IMR-90 (cell line): ENCODE results near the gene HOXC10. TPM values are rescaled to one million over a fixed set of nuclear protein-coding genes. Genes with fewer than 3 reads are reported as not detected.
A peak's percentile ranks its signal among the peaks of the same experiment; 100 is the strongest.

ENCODE experiments used
- ATAC-seq: fragments of 200-7000 bp; cut with Tn5 transposase; 2 replicates; pipeline ENCODE4 v1.9.1; 2020; ENCODE audit warnings: low read depth, mild to moderate bottlenecking, moderate library complexity
- BruUV-seq: library from RNA; stranded (reverse); fragments of 400-500 nt; replicated peaks from 2 replicates; lab custom pipeline; 2021; lab: Mats Ljungman, UMichigan
- CTCF ChIA-PET: fragments of 300-600 bp; formaldehyde crosslinking; extraction: SDS; loops from one replicate; lab custom pipeline; 2021; ENCODE audit warnings: antibody characterized with exemption; lab: Yijun Ruan, JAX
- POLR2A ChIA-PET: fragments of 300-600 bp; sonication (Branson Sonifier 250); formaldehyde crosslinking; loops from one replicate; lab custom pipeline; 2022; ENCODE audit warnings: antibody characterized with exemption; ENCODE audit not compliant: unreplicated experiment; lab: Charles Lee
- DNase-seq: peaks from one replicate; pipeline ENCODE4 v3.0.0; 2013
- H2AFZ ChIP-seq: replicated peaks from 2 replicates; pipeline ENCODE3; 2013; ENCODE audit warnings: low read length, mild to moderate bottlenecking; ENCODE audit not compliant: poor library complexity
- H2AK5ac ChIP-seq: 2 replicates; pipeline ENCODE4 v1.6.1; 2013; ENCODE audit warnings: low read depth, low read length, inconsistent platforms
- H2AK9ac ChIP-seq: replicated peaks from 2 replicates; pipeline ENCODE3; 2013; ENCODE audit warnings: mild to moderate bottlenecking, low read depth, low read length, moderate library complexity; ENCODE audit not compliant: poor library complexity
- H2BK120ac ChIP-seq: 2 replicates; pipeline ENCODE4 v1.6.1; 2013; ENCODE audit warnings: low read depth, low read length, inconsistent platforms
- H2BK15ac ChIP-seq: 3 replicates; pipeline ENCODE4 v1.6.1; 2013; ENCODE audit warnings: low read depth, low read length, inconsistent platforms
- H2BK20ac ChIP-seq: 2 replicates; pipeline ENCODE4 v1.6.1; 2013; ENCODE audit warnings: low read depth, mild to moderate bottlenecking, inconsistent platforms, low read length, moderate library complexity
- H2BK5ac ChIP-seq: 2 replicates; pipeline ENCODE4 v1.6.1; 2013; ENCODE audit warnings: mild to moderate bottlenecking, low read depth, low read length, inconsistent platforms; ENCODE audit not compliant: poor library complexity, severe bottlenecking
- H3K14ac ChIP-seq: replicated peaks from 2 replicates; pipeline ENCODE4 v1.6.1; 2013; ENCODE audit warnings: low read depth, low read length, inconsistent platforms
- H3K18ac ChIP-seq: 2 replicates; pipeline ENCODE4 v1.6.1; 2013; ENCODE audit warnings: low read depth, low read length, control low read depth
- H3K23ac ChIP-seq: 2 replicates; pipeline ENCODE4 v1.6.1; 2013; ENCODE audit warnings: low read depth, low read length, inconsistent platforms
- H3K27ac ChIP-seq: 2 replicates; pipeline ENCODE4 v1.5.1; 2013; ENCODE audit warnings: mild to moderate bottlenecking, control low read depth, low read length; ENCODE audit not compliant: insufficient read depth
- H3K27me3 ChIP-seq: 2 replicates; pipeline ENCODE4 v1.6.1; 2013; ENCODE audit warnings: low read length; ENCODE audit not compliant: control insufficient read depth, insufficient read depth
- H3K36me3 ChIP-seq: 2 replicates; pipeline ENCODE4 v1.6.1; 2013; ENCODE audit warnings: low read length, mixed read lengths; ENCODE audit not compliant: control insufficient read depth, insufficient read depth
- H3K4ac ChIP-seq: 2 replicates; pipeline ENCODE4 v1.6.1; 2013; ENCODE audit warnings: low read depth, low read length, inconsistent platforms
- H3K4me1 ChIP-seq: 2 replicates; pipeline ENCODE4 v1.6.1; 2013; ENCODE audit warnings: low read length, mixed read lengths; ENCODE audit not compliant: control insufficient read depth, insufficient read depth
- H3K4me2 ChIP-seq: 2 replicates; pipeline ENCODE4 v1.6.1; 2013; ENCODE audit warnings: low read depth, mild to moderate bottlenecking, control low read depth, low read length, moderate library complexity
- H3K4me3 ChIP-seq: 2 replicates; pipeline ENCODE4 v1.5.1; 2013; ENCODE audit warnings: low read depth, mild to moderate bottlenecking, control low read depth, low read length, moderate library complexity; ENCODE audit not compliant: insufficient read depth
- H3K56ac ChIP-seq: 2 replicates; pipeline ENCODE4 v1.6.1; 2013; ENCODE audit warnings: low read length, inconsistent platforms; ENCODE audit not compliant: insufficient read depth; ENCODE audit errors: extremely low read depth
- H3K79me1 ChIP-seq, 2 experiments: 2 replicates each; pipeline ENCODE4 v1.6.1; 2013; ENCODE audit warnings: low read length in 2 of 2, inconsistent platforms in 1 of 2, low read depth in 1 of 2
- H3K9ac ChIP-seq: 2 replicates; pipeline ENCODE4 v1.6.1; 2013; ENCODE audit warnings: low read depth, low read length, control low read depth
- H3K9me1 ChIP-seq: 2 replicates; pipeline ENCODE4 v1.6.1; 2013; ENCODE audit warnings: low read length, inconsistent platforms; ENCODE audit not compliant: insufficient read depth
- H3K9me3 ChIP-seq: 2 replicates; pipeline ENCODE4 v1.6.1; 2013; ENCODE audit warnings: low read length; ENCODE audit not compliant: control insufficient read depth, insufficient read depth
- H4K20me1 ChIP-seq: 2 replicates; pipeline ENCODE4 v1.6.1; 2013; ENCODE audit warnings: low read length, inconsistent platforms; ENCODE audit not compliant: insufficient read depth
- H4K5ac ChIP-seq: 2 replicates; pipeline ENCODE4 v1.6.1; 2013; ENCODE audit warnings: mild to moderate bottlenecking, low read depth, low read length, control low read depth
- H4K8ac ChIP-seq, 2 experiments: 2 replicates each; pipeline ENCODE4 v1.6.1; 2013; ENCODE audit warnings: low read depth in 2 of 2, low read length in 2 of 2, control low read depth in 1 of 2, inconsistent platforms in 1 of 2
- H4K91ac ChIP-seq: 2 replicates; pipeline ENCODE4 v1.6.1; 2013; ENCODE audit warnings: low read depth, low read length, inconsistent platforms; ENCODE audit not compliant: insufficient read depth
- BHLHE40 ChIP-seq: fragments of 150-350 bp; IDR thresholded peaks from 2 replicates; pipeline ENCODE4 v1.6.1; 2016; ENCODE audit warnings: mild to moderate bottlenecking, low read depth, low read length
- CHD1 ChIP-seq: IDR thresholded peaks from 2 replicates; pipeline ENCODE4 v1.6.1; 2012; ENCODE audit warnings: low read depth, low read length, improper control_type of control experiment
- ELK1 ChIP-seq: fragments of 150-350 bp; IDR thresholded peaks from 2 replicates; pipeline ENCODE4 v1.6.1; 2016; ENCODE audit warnings: low read depth, mild to moderate bottlenecking, low read length, moderate library complexity, borderline replicate concordance
- FOS ChIP-seq: fragments of 150-350 bp; IDR thresholded peaks from 2 replicates; pipeline ENCODE4 v1.6.1; 2016; ENCODE audit warnings: low read depth, low read length
- MAFK ChIP-seq: IDR thresholded peaks from 2 replicates; pipeline ENCODE4 v1.6.1; 2012; ENCODE audit warnings: low read depth, low read length, improper control_type of control experiment
- MAZ ChIP-seq: IDR thresholded peaks from 2 replicates; pipeline ENCODE4 v1.6.1; 2012; ENCODE audit warnings: low read depth, mild to moderate bottlenecking, low read length, improper control_type of control experiment, moderate library complexity, borderline replicate concordance
- MXI1 ChIP-seq: IDR thresholded peaks from 2 replicates; pipeline ENCODE4 v1.6.1; 2012; ENCODE audit warnings: low read depth, mild to moderate bottlenecking, low read length, moderate library complexity, borderline replicate concordance
- POLR2A ChIP-seq: IDR thresholded peaks from 2 replicates; pipeline ENCODE4 v1.6.1; 2012; ENCODE audit warnings: mild to moderate bottlenecking, low read depth, low read length
- RAD21 ChIP-seq: IDR thresholded peaks from 2 replicates; pipeline ENCODE4 v1.6.1; 2012; ENCODE audit warnings: low read length, improper control_type of control experiment
- RCOR1 ChIP-seq: IDR thresholded peaks from 2 replicates; pipeline ENCODE4 v1.6.1; 2012; ENCODE audit warnings: mild to moderate bottlenecking, low read length, improper control_type of control experiment; ENCODE audit not compliant: insufficient replicate concordance
- RFX5 ChIP-seq: IDR thresholded peaks from 2 replicates; pipeline ENCODE4 v1.8.0; 2012; ENCODE audit warnings: low read depth, mild to moderate bottlenecking, low read length, moderate library complexity
- WGBS, 2 experiments: methylation state at CpG; one replicate each; pipeline versions ENCODE4 v1.1.5 to v1.1.7; 2013; ENCODE audit warnings: missing lambda C conversion rate in 2 of 2; ENCODE audit not compliant: insufficient read length in 1 of 2; ENCODE audit errors: extremely low coverage in 2 of 2; 5-methylcytosine and 5-hydroxymethylcytosine counted together
- dilution Hi-C: fragments of 300-500 bp; cut with HindIII; formaldehyde crosslinking; loops from one replicate; pipeline ENCODE4 v1.14.3; 2018; ENCODE audit warnings: low sequenced_read_pairs; ENCODE audit not compliant: unreplicated experiment
- in situ Hi-C: fragments of 300-500 bp; cut with MboI; formaldehyde crosslinking; loops from 3 replicates; pipeline ENCODE4 v1.14.3; 2019; ENCODE audit warnings: low sequenced_read_pairs, inconsistent platforms, mixed read lengths
- intact Hi-C: fragments of 100-400 bp; cut with micrococcal nuclease; formaldehyde crosslinking; loops from 2 replicates; pipeline ENCODE4 v1.10.0; 2022
- polyA plus RNA-seq, 3 experiments: library from polyadenylated mRNA; depleted of rRNA; stranded (reverse); fragments of >200 nt; gene quantifications; 2 replicates each; pipeline ENCODE4 v1.2.3, GENCODE V29; 2012; ENCODE audit warnings: low replicate concordance in 1 of 3
- total RNA-seq: library from RNA; depleted of rRNA; stranded (reverse); fragments of >200 nt; gene quantifications from 2 replicates; pipeline ENCODE4 v1.2.3, GENCODE V29; 2012
- TF ChIP-seq, protein P1 (sequence below): fragments of 150-350 bp; IDR thresholded peaks from 2 replicates; pipeline ENCODE4 v1.6.1; 2017; ENCODE audit warnings: mild to moderate bottlenecking, antibody characterized with exemption, low read length, low read depth
- TF ChIP-seq, protein P2 (sequence below): conservative IDR thresholded peaks from 2 replicates; pipeline ENCODE4 v1.5.1; 2012; ENCODE audit warnings: mild to moderate bottlenecking, low read depth, low read length, improper control_type of control experiment

The HOXC10 gene
- total and polyA plus RNA-seq, 2 of the 4 experiments (the other 2 are of a cell fraction): 0.15 TPM; not detected in 1

- H4K8ac ChIP-seq: no peak within 1 kb of the TSS
- peaks cover 8% of the 10 kb centered on the region; the same call in 1 of the 2 replicates for H3K9me3 ChIP-seq
- 0 out of 2 replicates have a peak, but pooled peaks cover under 1% of the 10 kb centered on the region for H3K4me1 ChIP-seq
- no peak within 1 kb of the TSS for H3K56ac ChIP-seq
- H2AFZ ChIP-seq: peak within 1 kb of the TSS; percentile 84
- peak within 1 kb of the TSS; percentile 95 for H3K4me2 ChIP-seq
- no peak within 1 kb of the TSS for H4K5ac ChIP-seq
- H3K14ac ChIP-seq: no peak within 1 kb of the TSS
- intact Hi-C loops (loop anchor here (10.0 kb wide), 1 partner anchor 296 kb away; no protein-coding TSS in a partner anchor), dilution Hi-C loops (no loop called here), in situ Hi-C loops (no loop called here)
- H3K9ac ChIP-seq: no peak within 1 kb of the TSS
- H2AK5ac ChIP-seq: no peak within 1 kb of the TSS
- no peaks in the 10 kb centered on the region for H3K36me3 ChIP-seq
- H4K20me1 ChIP-seq: no peaks in the 10 kb centered on the region
- no peak within 1 kb of the TSS for H3K4ac ChIP-seq
- H3K79me1 ChIP-seq: no peaks in the 10 kb centered on the region
- H2BK120ac ChIP-seq: no peak within 1 kb of the TSS
- H3K27me3 ChIP-seq: peaks cover 98% of the 10 kb centered on the region
- DNase-seq (no peak), ATAC-seq (peak; percentile 25; the same call in 1 of the 2 replicates)
- ChIA-PET CTCF (interaction anchor here (1.1 to 1.9 kb wide), 4 partner anchors 13 to 208 kb away, joined by 3 to 9 read pairs (median 4); partner anchors contain the start of gene HOXC10), POLR2A (interaction anchor here (0.6 kb wide), 1 partner anchor 20 kb away, joined by 3 read pairs; no protein-coding TSS in a partner anchor)
- no peak within 1 kb of the TSS for H2BK20ac ChIP-seq
- H3K18ac ChIP-seq: no peak within 1 kb of the TSS
- H3K23ac ChIP-seq: no peak within 1 kb of the TSS
- no peak within 1 kb of the TSS for H4K91ac ChIP-seq
- TF ChIP-seq MAFK (no peak), MXI1 (no peak), FOS (no peak), RFX5 (no peak), BHLHE40 (no peak), ELK1 (no peak), MAZ (no peak), CHD1 (no peak), RCOR1 (no peak), POLR2A (no peak), RAD21 (no peak)
- TF ChIP-seq, protein P1, sequence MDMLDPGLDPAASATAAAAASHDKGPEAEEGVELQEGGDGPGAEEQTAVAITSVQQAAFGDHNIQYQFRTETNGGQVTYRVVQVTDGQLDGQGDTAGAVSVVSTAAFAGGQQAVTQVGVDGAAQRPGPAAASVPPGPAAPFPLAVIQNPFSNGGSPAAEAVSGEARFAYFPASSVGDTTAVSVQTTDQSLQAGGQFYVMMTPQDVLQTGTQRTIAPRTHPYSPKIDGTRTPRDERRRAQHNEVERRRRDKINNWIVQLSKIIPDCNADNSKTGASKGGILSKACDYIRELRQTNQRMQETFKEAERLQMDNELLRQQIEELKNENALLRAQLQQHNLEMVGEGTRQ: no peak
- TF ChIP-seq, protein P2, sequence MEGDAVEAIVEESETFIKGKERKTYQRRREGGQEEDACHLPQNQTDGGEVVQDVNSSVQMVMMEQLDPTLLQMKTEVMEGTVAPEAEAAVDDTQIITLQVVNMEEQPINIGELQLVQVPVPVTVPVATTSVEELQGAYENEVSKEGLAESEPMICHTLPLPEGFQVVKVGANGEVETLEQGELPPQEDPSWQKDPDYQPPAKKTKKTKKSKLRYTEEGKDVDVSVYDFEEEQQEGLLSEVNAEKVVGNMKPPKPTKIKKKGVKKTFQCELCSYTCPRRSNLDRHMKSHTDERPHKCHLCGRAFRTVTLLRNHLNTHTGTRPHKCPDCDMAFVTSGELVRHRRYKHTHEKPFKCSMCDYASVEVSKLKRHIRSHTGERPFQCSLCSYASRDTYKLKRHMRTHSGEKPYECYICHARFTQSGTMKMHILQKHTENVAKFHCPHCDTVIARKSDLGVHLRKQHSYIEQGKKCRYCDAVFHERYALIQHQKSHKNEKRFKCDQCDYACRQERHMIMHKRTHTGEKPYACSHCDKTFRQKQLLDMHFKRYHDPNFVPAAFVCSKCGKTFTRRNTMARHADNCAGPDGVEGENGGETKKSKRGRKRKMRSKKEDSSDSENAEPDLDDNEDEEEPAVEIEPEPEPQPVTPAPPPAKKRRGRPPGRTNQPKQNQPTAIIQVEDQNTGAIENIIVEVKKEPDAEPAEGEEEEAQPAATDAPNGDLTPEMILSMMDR: no peak
- no peaks in the 10 kb centered on the region for H3K9me1 ChIP-seq
- no peak within 1 kb of the TSS for H3K27ac ChIP-seq
- 1% methylated on average over 44 of the region's 87 CpGs; no CpG with 5 or more reads in 1 of the 2 experiments for WGBS, 2 experiments
- H2BK5ac ChIP-seq: no peak within 1 kb of the TSS
- no peak within 1 kb of the TSS for H2AK9ac ChIP-seq
- peak within 1 kb of the TSS; percentile 32 for H3K4me3 ChIP-seq
- no TSS peak for BruUV-seq
- no peak within 1 kb of the TSS for H2BK15ac ChIP-seq
Measured at GRCh38 chr12:54000116-54001114, 15.5 kb downstream of the HOXC10 start, which contains the start of gene HOXC9. HOXC9 (plus strand) TSS chr12:54000161; CDS start chr12:54000189, 28 bp downstream.
